Posterior cingulate gyrus (tissue), 11 donors: Measurements from ENCODE around the gene CDH20.
"Not testable (repeated sequence)": the region's sequence is repeated elsewhere in the genome, so short reads cannot be mapped to it uniquely, and the experiment has no call there.

ENCODE experiments used
- DNase-seq, 10 donors: peaks; one replicate each; pipeline versions ENCODE4 v3.0.0 to v3.0.0-alpha.2; 2020 to 2021; ENCODE audit warnings: mixed read lengths in 3 of 10
- intact Hi-C: fragments of 100-400 bp; cut with DNase I; formaldehyde crosslinking; loops from one replicate; pipeline ENCODE4 v1.15.1; 2023

Gene CDH20

DNA sequence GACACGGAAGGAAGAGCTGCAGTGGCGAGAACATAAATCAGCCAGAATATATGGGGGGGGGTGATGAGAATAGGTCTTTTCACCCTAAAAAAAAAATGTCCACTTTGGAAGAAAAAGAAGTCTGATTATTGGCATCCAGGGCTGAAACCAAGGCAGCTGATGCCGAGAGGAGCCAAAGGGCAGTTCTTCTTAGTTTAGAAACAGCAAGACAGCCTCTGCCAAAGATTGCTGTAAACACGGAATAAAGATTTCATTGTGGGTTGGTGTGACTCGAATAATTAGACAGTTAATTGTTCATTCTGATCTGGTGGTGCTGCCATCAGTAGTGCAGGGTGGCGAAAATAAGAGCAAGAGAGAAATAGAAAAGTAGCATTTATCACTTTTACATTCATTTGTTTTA, 3.5 kb downstream of the CDH20 start:
- intact Hi-C loops: no loop called here
- peak in 9 of 10 donors; percentile 35 to 94 (median 56) for DNase-seq

DNA sequence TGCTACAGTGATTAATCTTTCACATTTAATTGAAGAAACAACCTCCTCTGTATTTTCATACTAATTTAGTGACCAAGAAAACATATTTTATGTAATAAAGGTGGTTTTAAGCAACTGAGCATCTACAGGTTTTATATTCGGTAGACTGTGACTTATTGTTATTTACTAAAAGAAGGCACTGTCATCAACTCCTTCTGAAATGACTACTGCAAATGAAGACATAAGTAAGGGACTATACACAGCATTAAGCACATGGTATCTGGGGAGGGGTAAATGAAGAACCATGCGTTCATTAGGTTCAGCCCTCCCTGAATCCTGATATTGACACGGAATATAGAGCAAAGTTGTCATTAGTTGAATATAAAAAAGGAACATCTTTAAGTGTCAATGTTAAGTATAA, 4.3 kb downstream of the CDH20 start:
- no peak for DNase-seq
- intact Hi-C loops: no loop called here

DNA sequence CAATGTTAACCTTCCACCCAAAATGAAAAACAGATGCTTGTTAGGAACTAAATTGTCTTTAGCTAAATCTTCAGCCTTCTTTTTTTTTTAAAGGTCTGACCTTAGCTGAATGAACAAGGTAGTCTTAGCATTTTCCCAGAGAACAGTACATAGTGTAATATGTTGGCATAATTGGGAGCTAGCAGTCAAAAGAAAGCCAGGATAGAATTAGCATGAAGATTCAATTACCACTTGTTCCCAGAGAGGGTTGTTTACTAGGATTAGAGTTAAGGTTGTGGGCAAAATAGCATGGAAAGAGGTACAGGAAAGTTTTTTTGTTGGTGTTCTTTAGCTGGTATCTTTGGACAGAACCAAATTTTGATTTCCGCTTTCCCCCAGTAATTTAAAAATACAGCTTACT, 6.9 kb downstream of the CDH20 start:
- no peak for DNase-seq
- intact Hi-C loops: no loop called here

DNA sequence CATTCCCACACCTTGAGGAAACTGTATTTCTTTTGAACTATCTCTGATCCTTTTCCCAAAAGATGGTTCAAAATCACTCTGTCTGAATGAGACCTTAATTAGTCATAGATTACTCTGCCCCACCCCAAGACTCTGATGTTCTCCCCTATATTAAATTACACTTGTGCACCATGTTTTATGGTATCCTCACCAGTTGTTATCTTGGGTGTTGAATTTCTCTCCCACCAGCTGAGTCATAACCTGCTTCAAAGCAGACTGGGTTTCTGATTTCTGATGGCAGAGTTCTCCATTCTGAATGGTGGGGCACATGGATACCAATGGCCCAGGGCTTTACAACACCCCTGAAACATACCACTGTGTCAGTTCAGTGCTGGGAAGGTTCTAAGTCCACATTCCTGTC, 15.0 kb downstream of the CDH20 start:
- intact Hi-C loops: no loop called here
- no peak for DNase-seq

DNA sequence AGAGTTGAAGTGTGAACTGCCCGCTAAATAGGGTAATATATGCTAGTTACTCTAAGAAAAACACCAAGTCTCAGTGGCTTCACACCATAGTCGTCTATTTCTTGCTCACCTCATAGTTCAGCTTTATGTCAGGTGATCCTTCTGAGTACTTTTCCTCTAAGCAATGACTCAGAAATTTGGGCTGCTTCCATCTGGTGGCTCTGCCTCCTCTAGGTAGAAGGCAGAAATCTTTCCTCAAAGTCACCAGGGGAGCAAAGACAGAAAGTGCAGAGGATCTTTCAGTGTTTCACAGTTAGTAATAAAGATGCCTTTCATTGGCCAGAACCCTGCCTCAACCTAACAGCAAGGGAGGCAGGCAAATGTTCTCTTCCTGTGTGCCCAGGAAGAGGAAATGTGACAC, 17.3 kb downstream of the CDH20 start:
- no peak for DNase-seq
- intact Hi-C loops: no loop called here

GRCh38 chr18:61352059-61352458, 18.8 kb downstream of the CDH20 start:
- intact Hi-C loops: no loop called here
- DNase-seq: no peak

DNA sequence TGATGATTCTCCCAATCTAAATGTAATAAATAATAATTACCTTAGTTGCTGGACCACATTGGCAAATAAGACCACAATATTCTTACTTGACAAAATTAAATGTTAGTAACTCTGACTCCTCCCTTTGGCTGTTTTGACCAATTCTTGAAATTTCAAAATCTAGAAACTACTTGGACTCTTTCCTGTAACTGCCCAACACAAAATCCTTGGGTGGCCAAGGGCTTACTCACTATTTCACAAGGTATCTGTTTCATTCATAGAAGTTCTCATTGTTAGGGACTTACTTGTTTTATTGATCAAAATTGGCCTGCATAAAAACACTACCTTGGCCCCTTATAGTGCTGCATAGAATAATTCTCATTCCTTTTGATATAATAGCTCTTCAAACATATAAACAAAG, 19.4 kb downstream of the CDH20 start:
- no peak for DNase-seq

DNA sequence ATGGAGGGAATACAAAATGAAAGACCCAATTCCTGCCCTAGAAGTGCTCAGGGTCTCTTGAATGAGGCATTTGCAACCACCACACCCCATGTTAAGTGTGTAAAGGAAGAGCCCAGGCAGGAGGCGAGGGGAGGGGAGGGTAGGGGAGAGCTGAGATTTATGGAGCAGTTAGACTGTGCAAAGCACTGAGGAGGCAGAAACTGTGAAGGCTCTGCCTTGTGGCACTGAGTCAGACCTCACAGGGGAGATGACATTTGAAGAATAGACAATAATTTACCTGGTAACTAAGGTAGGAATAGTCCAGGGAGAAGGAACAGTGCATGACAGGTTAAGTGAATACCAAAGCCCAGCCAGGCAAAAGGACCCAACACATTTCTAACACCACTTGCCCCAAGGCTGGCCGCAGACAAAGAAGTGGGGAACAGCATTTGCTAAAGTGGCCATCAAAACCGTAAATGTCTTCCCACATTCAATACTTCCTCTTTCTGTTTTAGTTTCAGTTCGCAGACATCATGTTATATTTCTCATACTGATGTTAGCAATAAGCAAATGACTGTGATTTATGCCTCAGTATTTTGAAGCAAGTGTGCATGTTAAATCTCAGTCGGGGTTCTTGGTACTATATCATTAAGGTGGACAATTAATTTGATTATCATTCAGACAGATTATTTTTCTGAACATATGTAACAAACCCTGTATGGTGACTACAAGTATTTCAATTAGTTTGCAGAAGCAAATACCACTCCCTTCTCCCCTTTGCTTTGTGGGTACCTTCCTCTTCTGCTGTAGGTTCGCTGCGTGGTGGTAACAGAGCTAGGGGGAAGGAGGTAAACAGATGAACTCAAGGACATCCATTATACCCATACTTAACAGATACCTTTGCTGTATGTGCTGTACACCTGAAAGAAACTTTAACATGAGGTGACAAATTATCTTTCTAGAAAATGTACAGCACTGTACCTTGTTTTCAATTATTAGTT, 27.5 kb downstream of the CDH20 start:
- intact Hi-C loops: no loop called here
- no peak for DNase-seq

More for the DNA sequence above, 19.4 kb downstream of the CDH20 start:
- intact Hi-C loops: no loop called here

DNA sequence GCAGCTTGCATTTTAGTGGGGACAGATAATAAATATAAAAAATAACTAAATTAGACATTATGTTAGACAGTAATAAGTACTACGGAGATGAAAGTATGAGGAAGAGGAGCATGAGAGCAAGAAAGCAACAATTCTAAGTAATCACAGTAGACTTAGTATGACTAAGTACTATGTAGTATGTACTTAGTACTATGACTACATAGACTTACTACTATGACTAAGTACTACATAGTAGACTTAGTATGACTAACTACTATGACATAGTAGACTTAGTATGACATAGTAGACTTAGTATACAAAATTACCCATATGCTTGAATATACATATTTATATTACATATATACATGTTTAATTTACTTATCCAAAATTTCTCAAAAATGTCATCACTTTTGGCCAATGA, 29.3 kb downstream of the CDH20 start:
- DNase-seq: no peak
- intact Hi-C loops: no loop called here

GRCh38 chr18:61364953-61365352, 31.7 kb downstream of the CDH20 start:
- no peak for DNase-seq
- intact Hi-C loops: no loop called here

DNA sequence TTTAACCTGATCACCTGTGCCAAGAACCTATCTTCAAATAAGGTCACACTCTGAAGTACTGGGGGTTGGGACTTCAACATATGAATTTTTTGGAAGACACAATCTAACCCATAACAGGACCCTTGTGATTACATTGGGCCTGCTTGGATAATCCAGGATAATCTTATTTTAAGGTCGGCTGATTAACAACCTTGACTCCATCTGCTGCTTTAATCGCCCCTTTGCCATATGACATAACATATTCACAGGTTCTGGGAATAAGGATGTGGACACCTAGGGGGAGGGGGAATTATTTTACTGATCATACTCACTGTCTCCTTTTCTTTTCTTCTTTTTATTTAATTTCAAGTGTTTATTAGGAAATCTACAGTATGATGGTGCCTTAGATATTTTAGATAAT, 34.8 kb downstream of the CDH20 start:
- intact Hi-C loops: no loop called here

GRCh38 chr18:61369671-61370070, 36.4 kb downstream of the CDH20 start:
- DNase-seq, intact Hi-C loops: not testable (repeated sequence)

More for the DNA sequence above, 34.8 kb downstream of the CDH20 start:
- DNase-seq: no peak

GRCh38 chr18:61371111-61371510, 37.9 kb downstream of the CDH20 start:
- no peak for DNase-seq
- intact Hi-C loops: no loop called here

GRCh38 chr18:61379827-61380226, 46.6 kb downstream of the CDH20 start:
- no peak for DNase-seq
- intact Hi-C loops: no loop called here

- intact Hi-C loops: no loop called here
- no peak for DNase-seq
Measured at GRCh38 chr18:61388010-61388409, 54.8 kb downstream of the CDH20 start.

- no peak for DNase-seq
- intact Hi-C loops: no loop called here
Measured at GRCh38 chr18:61394983-61395382, 61.8 kb downstream of the CDH20 start.

GRCh38 chr18:61397222-61397621, 64.0 kb downstream of the CDH20 start:
- intact Hi-C loops: no loop called here

DNA sequence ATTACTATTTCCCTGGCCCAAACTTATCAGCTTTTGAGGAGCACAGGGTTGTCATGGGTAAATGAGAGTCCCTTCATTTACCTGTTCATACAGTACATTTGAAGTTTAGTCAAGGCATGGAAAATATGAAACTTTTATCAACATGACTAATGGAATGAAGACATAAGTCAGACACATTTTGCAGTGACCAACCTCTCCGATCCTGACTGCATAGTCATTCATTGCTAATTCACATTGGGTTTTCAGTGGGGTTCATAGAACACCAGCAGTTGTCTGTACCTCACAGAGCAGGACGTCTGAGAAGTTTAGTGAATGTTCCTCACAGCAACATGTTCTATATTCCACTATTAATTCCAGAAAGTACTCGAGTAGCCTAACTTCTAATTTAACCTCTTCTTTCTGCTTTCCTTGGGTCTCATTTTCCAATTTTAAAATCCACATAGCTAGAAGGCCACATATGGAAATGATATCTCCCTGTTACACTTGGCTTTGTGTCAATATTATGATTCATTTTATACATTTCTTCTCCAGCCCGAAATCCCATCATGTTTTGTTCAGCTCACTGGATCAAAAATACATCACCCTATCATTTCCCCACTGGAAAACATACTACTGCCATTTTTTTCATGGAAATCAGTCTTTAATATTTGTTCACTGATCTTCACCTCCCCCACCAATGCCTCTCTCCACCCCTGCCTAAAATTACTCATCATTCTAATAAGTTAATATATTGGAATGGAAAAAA, 65.9 kb downstream of the CDH20 start:
- intact Hi-C loops: no loop called here
- no peak for DNase-seq

More at GRCh38 chr18:61397222-61397621, 64.0 kb downstream of the CDH20 start:
- peak in 1 of 10 donors; percentile 58 for DNase-seq

- DNase-seq: no peak
- intact Hi-C loops: no loop called here
Measured at GRCh38 chr18:61400016-61400635, 66.9 kb downstream of the CDH20 start.

GRCh38 chr18:61400716-61401115, 67.5 kb downstream of the CDH20 start:
- intact Hi-C loops: no loop called here
- DNase-seq: no peak

- no peak for DNase-seq
- intact Hi-C loops: no loop called here
Measured at GRCh38 chr18:61402726-61403125, 69.5 kb downstream of the CDH20 start.
